Ovary (tissue), 3 donors: ENCODE results near the gene PTPRJ.

Source experiments
- POLR2A ChIP-seq: fragments of 450-650 bp; IDR thresholded peaks from one replicate; pipeline ENCODE4 v1.6.1; 2017; ENCODE audit warnings: antibody characterized with exemption, mild to moderate bottlenecking, moderate library complexity
- TF ChIP-seq, protein P1 (sequence below), 3 donors: fragments of 450-650 bp in 2 of 3; fragments of 200-600 bp in 1 of 3; IDR thresholded peaks; one replicate each; pipeline versions ENCODE4 v1.5.1 to v1.8.0; 2016 to 2022; ENCODE audit warnings: antibody characterized with exemption in 3 of 3, mild to moderate bottlenecking in 1 of 3
- donor health status: DM: no; HTN: no; CAD: no.

GRCh38 chr11:48033918-48034341 lies 53.6 kb downstream of the PTPRJ start:
- TF ChIP-seq, protein P1, sequence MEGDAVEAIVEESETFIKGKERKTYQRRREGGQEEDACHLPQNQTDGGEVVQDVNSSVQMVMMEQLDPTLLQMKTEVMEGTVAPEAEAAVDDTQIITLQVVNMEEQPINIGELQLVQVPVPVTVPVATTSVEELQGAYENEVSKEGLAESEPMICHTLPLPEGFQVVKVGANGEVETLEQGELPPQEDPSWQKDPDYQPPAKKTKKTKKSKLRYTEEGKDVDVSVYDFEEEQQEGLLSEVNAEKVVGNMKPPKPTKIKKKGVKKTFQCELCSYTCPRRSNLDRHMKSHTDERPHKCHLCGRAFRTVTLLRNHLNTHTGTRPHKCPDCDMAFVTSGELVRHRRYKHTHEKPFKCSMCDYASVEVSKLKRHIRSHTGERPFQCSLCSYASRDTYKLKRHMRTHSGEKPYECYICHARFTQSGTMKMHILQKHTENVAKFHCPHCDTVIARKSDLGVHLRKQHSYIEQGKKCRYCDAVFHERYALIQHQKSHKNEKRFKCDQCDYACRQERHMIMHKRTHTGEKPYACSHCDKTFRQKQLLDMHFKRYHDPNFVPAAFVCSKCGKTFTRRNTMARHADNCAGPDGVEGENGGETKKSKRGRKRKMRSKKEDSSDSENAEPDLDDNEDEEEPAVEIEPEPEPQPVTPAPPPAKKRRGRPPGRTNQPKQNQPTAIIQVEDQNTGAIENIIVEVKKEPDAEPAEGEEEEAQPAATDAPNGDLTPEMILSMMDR (IDR thresholded peaks at IDR 0.05): no peak
- TF ChIP-seq POLR2A: no peak
